Measurements from ENCODE around the gene EGLN1. TPM values are rescaled to one million over a fixed set of nuclear protein-coding genes. Genes with fewer than 3 reads are reported as not detected.
A peak's percentile ranks its signal among the peaks of the same experiment; 100 is the strongest.

The EGLN1 gene
- polyA plus RNA-seq, 1 of the 3 experiments (the other 2 are of a cell fraction), result 10.7 TPM

GRCh38 chr1:231337043-231337471, 85.0 kb downstream of the EGLN1 start (continued):
- TF ChIP-seq CTCF (IDR thresholded peaks at IDR 0.05) (no peak), FOSL2 (IDR thresholded peaks at IDR 0.05; ENCODE audit: borderline replicate concordance, low read depth) (no peak), JUND (IDR thresholded peaks at IDR 0.05) (no peak), RCOR1 (IDR thresholded peaks at IDR 0.05; ENCODE audit: low read length) (no peak), TEAD4 (IDR thresholded peaks at IDR 0.05; ENCODE audit: borderline replicate concordance, insufficient read depth) (no peak), GABPA (IDR thresholded peaks at IDR 0.05; ENCODE audit: low read depth) (no peak), MEF2A (IDR thresholded peaks at IDR 0.05; ENCODE audit: borderline replicate concordance, low read depth) (no peak)

GRCh38 chr1:231335663-231336602, 86.2 kb downstream of the EGLN1 start:
- H3F3A ChIP-seq (replicated peaks; ENCODE audit: insufficient read depth), result peaks cover 7% of the 10 kb centered on the region
- peaks cover 29 to 38% of the 10 kb centered on the region in 2 experiments for H3K36me3 ChIP-seq (replicated peaks in 1 of 2; ENCODE audit: control insufficient read depth in 1 of 2, insufficient read depth in 2 of 2, low read length in 1 of 2)
- H4K20me1 ChIP-seq (ENCODE audit: insufficient read depth), result peaks cover 42% of the 10 kb centered on the region
- TF ChIP-seq RXRA (IDR thresholded peaks at IDR 0.05; ENCODE audit: borderline replicate concordance, low read depth) (no peak), NRF1 (IDR thresholded peaks at IDR 0.05; ENCODE audit: low read depth, low read length) (no peak), ELF1 (IDR thresholded peaks at IDR 0.05) (no peak), GATA2 (CRISPR knock-in tag; IDR thresholded peaks at IDR 0.05) (no peak), RCOR1 (IDR thresholded peaks at IDR 0.05; ENCODE audit: low read length) (no peak), RAD21 (IDR thresholded peaks at IDR 0.05; ENCODE audit: low read length) (no peak), EZH2phosphoT487 (IDR thresholded peaks at IDR 0.05; ENCODE audit: borderline replicate concordance, low read depth) (no peak), REST (IDR thresholded peaks at IDR 0.05; ENCODE audit: low read depth, low read length) (no peak), GABPA (IDR thresholded peaks at IDR 0.05; ENCODE audit: low read depth) (no peak), CTCF (IDR thresholded peaks at IDR 0.05) (no peak), EP300 (IDR thresholded peaks at IDR 0.05; ENCODE audit: borderline replicate concordance in 1 of 2, low read depth in 1 of 2, low read length in 1 of 2) (no peak), TEAD4 (IDR thresholded peaks at IDR 0.05; ENCODE audit: borderline replicate concordance, insufficient read depth) (no peak), SIN3A (IDR thresholded peaks at IDR 0.05; ENCODE audit: borderline replicate concordance, low read depth, low read length) (no peak)
- H3K9me2 ChIP-seq, result no peaks in the 10 kb centered on the region
- H3K27me3 ChIP-seq (ENCODE audit: insufficient read depth), result no peaks in the 10 kb centered on the region
- peak overlapping the region; percentile 98 for H3K4me2 ChIP-seq
- H3K27ac ChIP-seq (ENCODE audit: low read depth in 2 of 2, low read length in 1 of 2), result no peak overlapping the region; a peak in 1 of 4 replicates
- ChIA-PET CTCF (interaction anchor here (1.2 kb wide), 1 partner anchor 267 kb away, joined by 3 read pairs; no protein-coding TSS in a partner anchor), POLR2A (no interaction called here)
- peak overlapping the region; percentile 87 to 98 for H3K4me3 ChIP-seq (ENCODE audit: low read depth in 2 of 2, low read length in 1 of 2)
- WGBS (ENCODE audit: low lambda C conversion rate), result 68% methylated on average over 21 of the region's 21 CpGs
- peaks cover 13 to 44% of the 10 kb centered on the region in 2 experiments; a peak in 3 of 4 replicates for H3K4me1 ChIP-seq (ENCODE audit: control insufficient read depth in 1 of 2, insufficient read depth in 2 of 2, low read depth in 1 of 2, low read length in 1 of 2)
- no peaks in the 10 kb centered on the region for H3K9me3 ChIP-seq
- peak overlapping the region; percentile 88 for H3K9ac ChIP-seq
- DNase-seq, result no peak
- H3K79me2 ChIP-seq (ENCODE audit: insufficient read depth), result peaks cover 88% of the 10 kb centered on the region
- no peak overlapping the region for H2AFZ ChIP-seq (ENCODE audit: low read depth)

All from SK-N-SH (cell line).